Measurements from ENCODE around the gene CACNB4. TPM values are rescaled to one million over a fixed set of nuclear protein-coding genes. Genes with fewer than 3 reads are reported as not detected.

CACNB4 gene
- total and polyA plus RNA-seq, 9 of the 15 experiments (the other 6 are each of a cell fraction or from before 2014, with no cell fraction given): 0.01 to 0.20 (median 0.04) TPM; not detected in 1

DNA sequence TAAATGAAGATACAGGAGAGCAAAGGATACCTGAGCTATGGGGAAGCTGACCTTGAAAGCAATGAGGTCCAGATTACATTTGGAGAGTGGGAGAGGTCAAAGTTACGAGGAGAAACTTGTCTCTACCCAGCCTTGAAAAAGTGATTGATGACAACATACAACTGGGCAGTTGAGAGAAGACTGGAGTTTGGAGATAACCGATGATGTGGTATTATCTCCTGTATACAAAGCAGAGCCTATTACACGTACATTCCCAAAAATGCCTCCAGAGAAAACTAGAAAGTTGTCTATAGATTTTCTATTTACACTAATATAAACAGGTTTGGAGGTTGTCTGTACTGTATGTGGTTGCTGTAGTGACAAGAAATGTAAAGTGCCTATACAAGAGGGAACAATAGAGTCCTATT lies 299.0 kb downstream of the CACNB4 start (continued):
- TF ChIP-seq DEAF1 (CRISPR knock-in tag; IDR thresholded peaks at IDR 0.05) (no peak), NRF1 (conservative IDR thresholded peaks at IDR 0.05 in 1 of 2, IDR thresholded peaks at IDR 0.05 in 1 of 2) (no peak), FOXJ2 (tag; IDR thresholded peaks at IDR 0.05) (0 out of 2 replicates have a peak, but pooled peaks have one; percentile 42), SNRNP70 (optimal IDR thresholded peaks at IDR 0.05; ENCODE audit: low read depth, low read length) (no peak), PHTF2 (CRISPR knock-in tag; IDR thresholded peaks at IDR 0.05) (no peak), ILK (tag; IDR thresholded peaks at IDR 0.05; ENCODE audit: borderline replicate concordance, low read depth) (no peak), SIN3B (IDR thresholded peaks at IDR 0.05; ENCODE audit: low read depth) (no peak), ZNF232 (CRISPR knock-in tag; IDR thresholded peaks at IDR 0.05) (no peak), SETDB1 (IDR thresholded peaks at IDR 0.05; ENCODE audit: low read length) (no peak), ZNF253 (CRISPR knock-in tag; conservative IDR thresholded peaks at IDR 0.05) (no peak), PHB2 (IDR thresholded peaks at IDR 0.05; ENCODE audit: low read depth) (no peak; the same call in 1 of the 2 replicates), TRIM28 (IDR thresholded peaks at IDR 0.05) (no peak), ZNF124 (CRISPR knock-in tag; IDR thresholded peaks at IDR 0.05) (no peak), BRD9 (IDR thresholded peaks at IDR 0.05; ENCODE audit: low read depth, partially characterized antibody) (peak; percentile 34), NFXL1 (CRISPR knock-in tag; IDR thresholded peaks at IDR 0.05) (no peak), BMI1 (IDR thresholded peaks at IDR 0.05; ENCODE audit: low read length) (no peak), NFYB (IDR thresholded peaks at IDR 0.05; ENCODE audit: extremely low read depth, insufficient read length) (no peak), ZKSCAN8 (CRISPR knock-in tag; IDR thresholded peaks at IDR 0.05) (0 out of 2 replicates have a peak, but pooled peaks have one; percentile 34), ZFP36 (IDR thresholded peaks at IDR 0.05; ENCODE audit: low read depth, low read length, partially characterized antibody) (no peak), CEBPB (tag; IDR thresholded peaks at IDR 0.05) (no peak), RBM25 (IDR thresholded peaks at IDR 0.05; ENCODE audit: low read depth, low read length, severe bottlenecking) (no peak), L3MBTL2 (IDR thresholded peaks at IDR 0.05) (peak; percentile 12; the same call in 1 of the 2 replicates), RERE (CRISPR knock-in tag; IDR thresholded peaks at IDR 0.05; ENCODE audit: borderline replicate concordance) (no peak), WHSC1 (IDR thresholded peaks at IDR 0.05; ENCODE audit: low read length) (no peak)
- TF ChIP-seq, protein P1, sequence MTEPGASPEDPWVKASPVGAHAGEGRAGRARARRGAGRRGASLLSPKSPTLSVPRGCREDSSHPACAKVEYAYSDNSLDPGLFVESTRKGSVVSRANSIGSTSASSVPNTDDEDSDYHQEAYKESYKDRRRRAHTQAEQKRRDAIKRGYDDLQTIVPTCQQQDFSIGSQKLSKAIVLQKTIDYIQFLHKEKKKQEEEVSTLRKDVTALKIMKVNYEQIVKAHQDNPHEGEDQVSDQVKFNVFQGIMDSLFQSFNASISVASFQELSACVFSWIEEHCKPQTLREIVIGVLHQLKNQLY (CRISPR knock-in tag; conservative IDR thresholded peaks at IDR 0.05): no peak

All from K562 (cell line).